ENCODE measurements around the gene EGFR. TPM values are rescaled to one million over a fixed set of nuclear protein-coding genes. Genes with fewer than 3 reads are reported as not detected.
"Not testable (repeated sequence)": the region's sequence is repeated elsewhere in the genome, so short reads cannot be mapped to it uniquely, and the experiment has no call there.

EGFR gene
- total RNA-seq, 3 donors from 2014 or later = 61.9 to 164 (median 65.0) TPM

- no peaks in the 10 kb centered on the region for H3K9me3 ChIP-seq
- H3K27me3 ChIP-seq = no peaks in the 10 kb centered on the region
- intact Hi-C loops (cut with DNase I; ENCODE audit: low total_unique reads) = no loop called here
- no peaks in the 10 kb centered on the region for H3K4me1 ChIP-seq
- H3K27ac ChIP-seq = no peak overlapping the region
- peaks cover 6% of the 10 kb centered on the region for H3K36me3 ChIP-seq
- no peak for DNase-seq (ENCODE audit: low spot score in 2 of 2)
- no peak overlapping the region for H3K4me3 ChIP-seq
- TF ChIP-seq POLR2A (IDR thresholded peaks at IDR 0.05) = no peak
- TF ChIP-seq POLR2AphosphoS5 (IDR thresholded peaks at IDR 0.05) = no peak
- TF ChIP-seq CTCF (IDR thresholded peaks at IDR 0.05) = no peak
These were observed 142.4 kb downstream of the EGFR start for GRCh38 chr7:55161154-55161687.

- intact Hi-C loops (cut with DNase I; ENCODE audit: low total_unique reads) = no loop called here
- no peaks in the 10 kb centered on the region for H3K27me3 ChIP-seq
- no peak for TF ChIP-seq CTCF (IDR thresholded peaks at IDR 0.05)
- no peak for TF ChIP-seq POLR2AphosphoS5 (IDR thresholded peaks at IDR 0.05)
- no peak for TF ChIP-seq POLR2A (IDR thresholded peaks at IDR 0.05)
- H3K9me3 ChIP-seq = no peaks in the 10 kb centered on the region
- H3K4me3 ChIP-seq = no peak overlapping the region
- no peaks in the 10 kb centered on the region for H3K4me1 ChIP-seq
- H3K27ac ChIP-seq = no peak overlapping the region
- no peak for DNase-seq (ENCODE audit: low spot score in 2 of 2)
- peaks cover 6% of the 10 kb centered on the region for H3K36me3 ChIP-seq
These were observed 143.7 kb downstream of the EGFR start for GRCh38 chr7:55162476-55162875.

GRCh38 chr7:55163733-55164132, 144.9 kb downstream of the EGFR start:
- Histone ChIP-seq H3K4me3 (no peak overlapping the region), H3K27me3 (no peaks in the 10 kb centered on the region), H3K4me1 (no peaks in the 10 kb centered on the region), H3K36me3 (peaks cover 6% of the 10 kb centered on the region), H3K9me3 (no peaks in the 10 kb centered on the region), H3K27ac (no peak overlapping the region)
- intact Hi-C loops (cut with DNase I; ENCODE audit: low total_unique reads) = no loop called here
- DNase-seq (ENCODE audit: low spot score in 2 of 2) = no peak
- TF ChIP-seq POLR2AphosphoS5 (IDR thresholded peaks at IDR 0.05) (no peak), POLR2A (IDR thresholded peaks at IDR 0.05) (no peak), CTCF (IDR thresholded peaks at IDR 0.05) (no peak)

- intact Hi-C loops (cut with DNase I; ENCODE audit: low total_unique reads) = no loop called here
- H3K27me3 ChIP-seq = no peaks in the 10 kb centered on the region
- H3K9me3 ChIP-seq = no peaks in the 10 kb centered on the region
- TF ChIP-seq POLR2A (IDR thresholded peaks at IDR 0.05) = no peak
- TF ChIP-seq POLR2AphosphoS5 (IDR thresholded peaks at IDR 0.05) = no peak
- no peak for TF ChIP-seq CTCF (IDR thresholded peaks at IDR 0.05)
- peaks cover 6% of the 10 kb centered on the region for H3K36me3 ChIP-seq
- no peaks in the 10 kb centered on the region for H3K4me1 ChIP-seq
- H3K4me3 ChIP-seq = no peak overlapping the region
- no peak for DNase-seq (ENCODE audit: low spot score in 2 of 2)
- no peak overlapping the region for H3K27ac ChIP-seq
These were observed 145.7 kb downstream of the EGFR start for GRCh38 chr7:55164527-55164926.

GRCh38 chr7:55165176-55165861, 146.5 kb downstream of the EGFR start:
- Histone ChIP-seq H3K27me3 (no peaks in the 10 kb centered on the region), H3K27ac (no peak overlapping the region), H3K36me3 (peaks cover 6% of the 10 kb centered on the region), H3K9me3 (no peaks in the 10 kb centered on the region), H3K4me3 (no peak overlapping the region), H3K4me1 (no peaks in the 10 kb centered on the region)
- intact Hi-C loops (cut with DNase I; ENCODE audit: low total_unique reads) = no loop called here
- TF ChIP-seq CTCF (IDR thresholded peaks at IDR 0.05) (no peak), POLR2A (IDR thresholded peaks at IDR 0.05) (no peak), POLR2AphosphoS5 (IDR thresholded peaks at IDR 0.05) (no peak)
- DNase-seq (ENCODE audit: low spot score in 2 of 2) = no peak

- intact Hi-C loops (cut with DNase I; ENCODE audit: low total_unique reads); DNase-seq (ENCODE audit: low spot score in 2 of 2); H3K27ac ChIP-seq; H3K27me3 ChIP-seq; H3K4me1 ChIP-seq; H3K4me3 ChIP-seq; H3K9me3 ChIP-seq: not testable (repeated sequence)
- peaks cover 13% of the 10 kb centered on the region for H3K36me3 ChIP-seq
These were observed 148.5 kb downstream of the EGFR start for GRCh38 chr7:55167296-55167695.

Data from breast epithelium (tissue), 4 donors.